HG02852 (cell line): ENCODE measurements around the gene CTIF.

ENCODE experiments used
- ATAC-seq: cut with Tn5 transposase; IDR thresholded peaks from one replicate; pipeline ENCODE4 v1.9.1; 2021; ENCODE audit warnings: mild to moderate bottlenecking, moderate library complexity; ENCODE audit not compliant: unreplicated experiment

The CTIF gene

GRCh38 chr18:48839819-48840490 lies 301.1 kb downstream of the CTIF start:
- no peak for ATAC-seq

- no peak for ATAC-seq
Observed at GRCh38 chr18:48840491-48840877, 301.7 kb downstream of the CTIF start.

- ATAC-seq, result no peak
Observed at GRCh38 chr18:48841381-48842258, 302.8 kb downstream of the CTIF start.

DNA sequence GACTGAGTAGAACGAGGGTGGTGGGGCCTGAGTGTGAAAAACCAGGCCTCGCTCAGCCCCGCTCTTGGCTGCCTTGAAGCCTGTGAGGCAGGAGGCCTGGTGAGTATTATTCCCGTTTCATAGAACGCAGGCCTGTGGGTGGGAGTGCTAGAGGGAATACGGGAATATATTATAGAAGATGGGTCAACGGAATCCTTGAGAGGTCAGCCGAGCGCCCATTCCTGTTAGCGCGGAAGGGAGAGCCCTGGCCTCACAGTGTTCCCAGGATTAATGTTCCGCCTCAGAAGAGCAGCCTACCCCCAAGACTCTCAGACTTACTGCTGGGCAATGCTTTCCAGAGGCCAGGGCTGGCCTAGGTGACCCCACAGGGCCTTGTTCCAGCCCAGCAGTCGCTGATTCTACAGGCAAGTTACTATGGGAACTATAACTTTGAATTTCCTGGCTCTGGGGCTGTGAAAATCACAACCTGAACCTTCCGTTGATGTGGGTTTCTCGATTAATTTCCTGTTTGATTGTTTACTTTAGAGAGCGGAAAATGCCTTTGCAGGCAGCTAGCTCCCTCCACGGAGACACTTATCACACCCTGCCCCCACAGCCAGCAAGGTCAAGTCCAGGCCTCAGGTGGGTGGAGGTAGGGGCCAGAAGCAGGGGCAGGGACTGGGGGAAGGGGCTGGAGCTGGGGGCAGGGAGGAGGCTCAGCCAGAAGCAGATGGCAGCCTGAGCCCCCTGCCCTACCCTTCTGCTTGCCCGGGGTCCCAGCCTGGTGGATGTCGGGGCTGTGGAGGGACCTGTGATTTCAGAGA lies 303.6 kb downstream of the CTIF start:
- ATAC-seq, result no peak

GRCh38 chr18:48843162-48843561 lies 304.3 kb downstream of the CTIF start:
- ATAC-seq, result no peak

GRCh38 chr18:48843596-48843995 lies 304.8 kb downstream of the CTIF start:
- ATAC-seq, result no peak

DNA sequence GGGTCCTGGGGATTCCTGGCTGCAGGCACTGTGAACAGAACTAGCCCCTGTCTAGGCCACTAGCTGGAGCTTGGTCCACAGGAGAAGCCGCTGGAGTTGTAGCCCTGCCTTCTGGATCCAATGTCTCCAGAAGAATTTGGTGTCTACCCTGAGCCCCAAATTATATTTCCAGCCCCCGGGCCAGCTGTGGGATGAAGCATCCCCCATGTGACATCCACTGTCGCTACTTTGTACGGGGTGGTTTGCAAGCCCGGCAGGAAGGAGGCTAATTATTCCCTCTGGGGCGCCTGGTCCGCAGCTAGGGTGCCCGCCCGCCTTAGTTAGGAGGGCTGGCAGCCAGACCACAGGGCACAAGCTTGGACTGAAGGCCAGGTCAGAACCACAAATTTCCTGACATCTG lies 305.4 kb downstream of the CTIF start:
- no peak for ATAC-seq

- ATAC-seq, result no peak
Observed at GRCh38 chr18:48845174-48845573, 306.3 kb downstream of the CTIF start.

GRCh38 chr18:48846423-48846932 lies 307.6 kb downstream of the CTIF start:
- ATAC-seq, result no peak

- no peak for ATAC-seq
Observed at GRCh38 chr18:48847807-48848486, 309.1 kb downstream of the CTIF start.

DNA sequence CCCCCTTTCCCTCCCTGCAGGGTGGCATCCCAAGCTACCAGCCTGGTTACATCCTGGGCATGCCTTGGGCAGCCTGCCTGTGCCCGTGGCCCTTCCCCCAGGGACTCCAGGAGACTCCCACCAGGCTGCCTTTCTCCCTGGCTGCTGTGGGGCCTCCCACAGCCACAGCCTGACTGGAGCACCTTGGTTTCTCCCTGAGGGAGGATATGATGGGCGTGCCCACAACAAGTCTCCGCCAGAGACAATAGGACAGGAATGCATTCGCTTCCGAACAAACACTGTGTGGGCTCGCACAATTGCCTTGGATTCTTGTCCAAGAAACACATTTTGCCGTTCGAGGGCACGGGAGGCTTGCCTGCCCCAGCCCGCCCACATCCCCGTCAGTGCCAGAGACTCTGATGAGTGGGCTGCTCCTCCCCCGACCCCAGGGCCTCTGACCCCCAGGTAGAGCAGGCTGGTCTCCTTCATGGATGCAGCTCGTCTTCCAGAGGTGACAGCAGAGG lies 309.9 kb downstream of the CTIF start:
- ATAC-seq, result no peak

DNA sequence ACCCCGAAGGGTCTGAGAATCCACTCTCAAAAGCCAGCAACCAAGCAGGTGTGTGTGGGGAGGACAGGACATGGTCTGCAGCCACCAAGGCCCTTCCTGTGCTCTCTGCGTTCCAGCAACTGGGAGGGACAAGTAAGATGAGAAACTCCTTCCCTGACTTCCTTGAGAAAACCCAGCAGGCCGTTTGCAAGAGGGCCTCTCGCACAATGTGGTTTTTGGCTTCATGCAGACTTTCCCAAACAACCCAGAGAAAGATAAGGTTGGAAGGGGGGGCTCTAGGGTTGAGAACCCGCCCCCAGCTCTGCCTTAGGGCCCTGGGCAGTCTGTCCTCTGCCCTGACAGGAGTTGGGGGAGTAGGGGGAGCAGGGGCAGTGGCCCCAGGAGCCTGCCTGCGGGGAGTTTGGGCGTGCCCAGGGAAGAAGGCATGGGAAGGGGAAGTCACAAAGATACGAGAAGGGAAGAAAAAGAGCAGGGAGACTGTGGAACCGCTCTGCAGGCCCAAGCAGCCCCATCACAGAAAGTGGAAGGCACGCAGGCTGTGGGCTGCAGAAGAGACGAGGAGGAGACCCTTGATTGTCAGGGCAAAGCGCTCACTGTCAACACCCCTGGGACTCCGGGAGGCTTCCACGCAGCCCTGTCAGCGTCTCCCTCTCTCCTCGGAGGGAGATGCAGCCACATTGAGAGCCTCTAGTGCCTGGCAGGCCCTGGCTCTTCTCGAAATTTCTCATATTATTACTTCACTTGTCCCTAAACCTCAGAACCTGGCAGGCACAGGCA lies 312.2 kb downstream of the CTIF start:
- no peak for ATAC-seq

- ATAC-seq, result no peak
Observed at GRCh38 chr18:48851599-48851960, 312.7 kb downstream of the CTIF start.

- ATAC-seq, result no peak
Observed at GRCh38 chr18:48852292-48852691, 313.5 kb downstream of the CTIF start.

DNA sequence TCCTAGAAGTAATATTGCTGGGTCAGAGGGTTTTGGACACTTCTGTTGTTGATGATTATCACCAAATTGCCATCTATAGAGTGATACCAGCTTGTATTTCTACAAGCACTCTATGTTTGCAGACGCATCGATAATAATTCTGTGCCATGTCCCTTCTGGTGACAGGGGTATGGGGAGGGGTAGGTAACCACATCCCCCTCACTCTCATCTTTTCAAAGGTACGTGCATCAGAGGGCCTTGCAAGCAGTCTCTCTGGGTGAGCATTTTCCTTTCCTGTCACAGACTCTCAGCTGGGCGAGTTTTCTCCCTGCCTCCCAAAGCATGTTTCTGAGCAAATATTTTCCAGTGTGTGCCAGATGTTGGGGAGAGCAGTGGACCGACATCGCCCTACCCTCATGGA lies 314.0 kb downstream of the CTIF start:
- ATAC-seq, result no peak

DNA sequence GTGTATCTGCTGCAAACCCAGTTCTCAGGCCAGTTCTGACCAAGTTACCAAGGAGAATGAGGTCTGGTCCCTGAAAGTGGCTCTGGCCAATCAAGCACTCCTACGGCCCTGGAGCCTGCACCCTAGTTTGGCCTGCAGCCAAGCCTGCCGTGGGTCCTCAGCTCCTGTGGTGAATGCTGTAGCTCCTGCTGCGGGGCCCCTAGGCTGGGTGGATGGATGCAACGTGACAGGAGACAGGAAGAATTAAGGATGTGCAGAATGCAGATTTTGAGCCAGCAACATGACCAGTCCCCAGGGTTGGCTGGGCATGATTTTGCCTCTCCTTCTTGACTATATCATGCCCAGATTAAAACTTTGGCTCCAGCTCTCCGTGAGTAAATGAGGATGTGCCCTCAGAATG lies 314.8 kb downstream of the CTIF start:
- no peak for ATAC-seq

GRCh38 chr18:48854780-48855179 lies 315.9 kb downstream of the CTIF start:
- ATAC-seq, result no peak

DNA sequence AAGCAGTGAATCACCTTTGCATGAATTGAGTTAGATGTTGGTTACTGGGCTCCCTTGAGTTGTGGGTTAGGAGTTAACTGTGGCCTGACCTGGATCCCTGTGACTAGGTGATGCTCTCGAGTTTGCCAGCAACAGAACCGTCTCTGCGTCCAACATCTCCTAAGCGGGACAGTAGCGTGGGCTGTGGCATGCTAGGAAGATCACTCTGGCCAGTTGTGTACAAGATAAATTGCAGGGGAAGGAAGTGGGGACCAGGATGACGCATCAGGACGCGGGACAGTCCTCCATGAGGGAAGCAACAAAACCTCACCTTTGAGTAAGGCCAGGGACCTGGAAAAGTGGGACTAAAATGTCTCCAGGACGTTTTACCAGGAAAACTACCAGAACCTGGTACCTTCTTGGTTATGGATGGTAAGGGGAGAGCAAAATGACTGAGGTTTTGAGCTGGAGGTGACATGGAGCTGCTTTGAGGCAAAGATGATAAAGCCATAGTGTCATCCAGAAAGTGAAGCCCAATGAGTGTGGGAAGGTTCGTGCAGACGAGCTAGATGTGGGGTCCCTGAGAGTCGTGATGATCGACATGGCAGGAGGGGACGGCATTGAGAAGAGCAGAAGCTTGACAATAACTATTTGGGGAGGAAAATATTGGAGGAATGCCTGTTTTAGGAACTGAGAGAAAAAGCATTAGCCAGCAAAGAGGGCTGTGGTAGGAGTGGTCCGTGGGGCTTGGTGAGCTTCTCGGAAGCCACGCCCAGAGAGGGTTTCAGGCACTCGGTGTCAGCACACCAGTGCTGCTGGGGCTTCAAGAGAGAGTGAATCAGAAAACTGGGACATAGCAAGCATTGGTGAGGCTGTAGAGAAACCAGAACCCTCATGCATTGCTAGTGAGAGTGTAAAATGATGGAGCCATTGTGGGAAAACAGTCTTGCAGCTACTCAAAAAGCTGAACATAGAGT lies 316.9 kb downstream of the CTIF start:
- ATAC-seq, result no peak
